Skeletal muscle satellite cell (primary cell): Measurements from ENCODE around the gene ZNF322.

Source experiments
- H3K27me3 ChIP-seq: 2 replicates; pipeline ENCODE4 v1.7.0; 2013; ENCODE audit warnings: low read length; ENCODE audit not compliant: control insufficient read depth, insufficient read depth
- H3K36me3 ChIP-seq: 2 replicates; pipeline ENCODE4 v1.7.0; 2013; ENCODE audit warnings: mild to moderate bottlenecking, control low read depth, low read length; ENCODE audit not compliant: insufficient read depth
- H3K4me1 ChIP-seq: 2 replicates; pipeline ENCODE4 v1.7.0; 2013; ENCODE audit warnings: low read length; ENCODE audit not compliant: control insufficient read depth, insufficient read depth
- H3K4me2 ChIP-seq: 2 replicates; pipeline ENCODE4 v1.7.0; 2013; ENCODE audit warnings: mild to moderate bottlenecking, low read length
- H3K4me3 ChIP-seq: 2 replicates; pipeline ENCODE4 v1.7.0; 2013; ENCODE audit warnings: low read length
- H3K9ac ChIP-seq: 2 replicates; pipeline ENCODE4 v1.7.0; 2013; ENCODE audit warnings: mild to moderate bottlenecking, low read depth, low read length, moderate library complexity
- H3K9me3 ChIP-seq: replicated peaks from 2 replicates; pipeline ENCODE4 v1.7.0; 2013; ENCODE audit warnings: mild to moderate bottlenecking, control low read depth, low read length

Gene ZNF322

DNA sequence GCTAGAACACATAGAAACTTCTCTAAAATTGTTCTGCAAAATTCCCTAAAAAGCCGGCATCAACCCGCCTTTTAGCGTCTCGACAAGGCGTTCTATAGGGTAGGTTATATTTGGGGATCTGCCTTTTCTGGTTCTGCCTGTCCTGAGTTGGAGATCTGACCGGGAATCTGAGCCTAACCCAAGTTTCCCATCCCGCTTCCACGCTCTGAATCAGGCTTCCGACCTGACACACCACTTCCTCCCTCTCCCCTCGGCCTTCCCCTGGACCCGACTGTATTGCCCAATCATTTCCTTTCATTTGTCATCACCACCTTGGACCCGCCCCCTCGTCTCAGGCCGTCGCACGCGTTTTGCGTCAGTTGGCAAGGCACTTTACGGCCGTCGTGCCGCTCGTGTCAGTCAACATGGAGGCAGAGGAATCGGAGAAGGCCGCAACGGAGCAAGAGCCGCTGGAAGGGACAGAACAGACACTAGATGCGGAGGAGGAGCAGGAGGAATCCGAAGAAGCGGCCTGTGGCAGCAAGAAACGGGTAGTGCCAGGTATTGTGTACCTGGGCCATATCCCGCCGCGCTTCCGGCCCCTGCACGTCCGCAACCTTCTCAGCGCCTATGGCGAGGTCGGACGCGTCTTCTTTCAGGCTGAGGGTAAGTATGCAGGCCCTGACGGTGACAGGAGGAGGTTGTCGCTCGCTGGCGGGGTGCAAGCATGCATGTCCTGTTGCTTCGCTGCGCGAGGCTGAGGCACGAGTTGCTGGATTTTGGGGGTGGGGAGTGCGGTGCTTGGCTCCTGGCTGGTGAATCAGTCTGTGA lies 62.8 kb downstream of the ZNF322 start, which contains the start of gene ABT1:
TSS of gene ABT1 (plus strand) at position 375 of the 810 bp plus-strand sequence. CDS start at position 405, 30 bp downstream.
- Histone ChIP-seq H3K4me3 (peak within 1 kb of the TSS; percentile 92), H3K4me2 (peak within 1 kb of the TSS; percentile 94), H3K9me3 (no peaks in the 10 kb centered on the region), H3K4me1 (peaks cover 14% of the 10 kb centered on the region), H3K36me3 (peaks cover 17% of the 10 kb centered on the region), H3K27me3 (peaks cover 8% of the 10 kb centered on the region), H3K9ac (peak within 1 kb of the TSS; percentile 92)

DNA sequence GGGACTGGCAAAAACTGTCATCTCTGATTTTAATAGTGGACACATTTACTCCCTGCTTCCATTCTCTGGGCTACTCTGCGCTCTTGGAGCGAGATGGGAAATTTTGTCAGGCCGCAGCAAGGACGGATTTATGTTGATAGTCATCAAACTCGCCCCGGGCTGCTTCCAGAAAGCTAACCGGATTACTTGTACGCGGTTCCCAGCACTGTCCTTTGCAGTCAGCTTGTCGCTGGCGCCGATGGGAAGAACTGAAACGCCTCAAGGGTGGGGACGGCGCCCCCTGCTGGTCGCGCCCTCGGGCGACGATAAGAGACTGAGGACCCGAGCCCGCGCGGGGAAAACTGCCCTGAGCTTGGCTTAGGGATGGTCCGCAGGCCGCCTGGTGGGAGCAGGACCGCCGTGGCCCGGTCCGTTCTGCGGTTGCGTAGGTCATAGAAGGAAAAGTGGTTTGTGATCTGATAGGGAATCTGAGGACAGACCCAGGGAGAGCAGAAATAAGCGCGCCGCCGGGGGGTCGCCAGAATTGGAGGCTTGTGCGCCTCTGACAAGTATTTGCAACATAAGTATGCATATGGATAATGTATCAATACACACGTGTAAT lies 63.8 kb downstream of the ZNF322 start:
- peaks cover 17% of the 10 kb centered on the region for H3K36me3 ChIP-seq
- H3K27me3 ChIP-seq, result peaks cover 17% of the 10 kb centered on the region
- H3K9me3 ChIP-seq, result no peaks in the 10 kb centered on the region
- peak overlapping the region; percentile 92 for H3K4me3 ChIP-seq
- peak overlapping the region; percentile 94 for H3K4me2 ChIP-seq
- H3K4me1 ChIP-seq, result peaks cover 14% of the 10 kb centered on the region
- H3K9ac ChIP-seq, result peak overlapping the region; percentile 92

DNA sequence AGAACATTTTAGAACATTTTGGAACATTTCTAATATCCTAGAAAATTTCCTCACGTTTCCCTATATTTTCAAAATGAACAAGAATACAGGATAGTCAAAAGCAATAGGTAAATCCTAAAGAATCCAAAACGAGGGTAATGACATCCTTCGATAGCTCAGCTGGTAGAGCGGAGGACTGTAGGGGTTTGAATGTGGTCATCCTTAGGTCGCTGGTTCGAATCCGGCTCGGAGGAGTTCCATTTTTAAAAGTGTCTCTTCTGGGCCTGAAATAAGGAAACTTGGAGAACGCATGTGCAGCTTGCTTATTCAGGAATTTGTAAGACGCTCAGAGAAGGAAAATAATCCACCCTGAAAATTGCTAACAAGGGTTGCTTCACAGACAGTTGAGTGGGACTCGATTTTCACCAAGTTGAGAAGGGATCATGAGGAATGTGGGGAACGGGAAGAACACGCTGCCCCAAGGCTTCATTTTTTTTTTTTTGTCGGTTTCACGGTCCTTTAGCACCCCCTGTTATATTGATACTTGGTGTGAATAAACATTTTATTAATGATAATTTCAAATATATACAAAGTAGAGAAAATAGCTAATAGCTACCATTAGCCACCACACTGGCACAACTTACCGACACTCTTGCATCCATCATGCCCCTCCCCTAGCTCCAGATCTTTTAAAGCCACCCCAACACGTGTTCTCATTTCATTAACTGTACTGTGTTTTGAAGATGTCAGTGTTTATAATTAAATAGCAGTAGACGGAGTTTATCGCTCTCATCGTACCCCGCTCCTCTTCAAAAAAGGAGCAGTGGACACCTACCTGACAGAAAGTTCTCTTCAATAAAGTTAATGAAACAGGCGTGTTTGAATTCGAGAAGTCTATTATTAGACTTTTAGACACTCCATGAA lies 64.6 kb downstream of the ZNF322 start:
- Histone ChIP-seq H3K4me3 (peak overlapping the region; percentile 92), H3K9me3 (no peaks in the 10 kb centered on the region), H3K4me2 (peak overlapping the region; percentile 94), H3K27me3 (peaks cover 23% of the 10 kb centered on the region), H3K4me1 (peaks cover 14% of the 10 kb centered on the region), H3K9ac (peak overlapping the region; percentile 92), H3K36me3 (peaks cover 16% of the 10 kb centered on the region)

GRCh38 chr6:26594131-26594498 lies 65.4 kb downstream of the ZNF322 start:
- Histone ChIP-seq H3K9ac (no peak overlapping the region), H3K4me2 (no peak overlapping the region), H3K4me1 (peaks cover 14% of the 10 kb centered on the region), H3K9me3 (no peaks in the 10 kb centered on the region), H3K27me3 (peaks cover 29% of the 10 kb centered on the region), H3K36me3 (peaks cover 10% of the 10 kb centered on the region), H3K4me3 (no peak overlapping the region)

GRCh38 chr6:26593278-26594130 lies 66.0 kb downstream of the ZNF322 start:
- Histone ChIP-seq H3K27me3 (peaks cover 29% of the 10 kb centered on the region), H3K9me3 (no peaks in the 10 kb centered on the region), H3K36me3 (peaks cover 4% of the 10 kb centered on the region), H3K4me1 (peaks cover 14% of the 10 kb centered on the region), H3K4me2 (no peak overlapping the region), H3K9ac (no peak overlapping the region), H3K4me3 (no peak overlapping the region)

GRCh38 chr6:26592649-26593048 lies 66.9 kb downstream of the ZNF322 start:
- Histone ChIP-seq H3K36me3 (no peaks in the 10 kb centered on the region), H3K4me3 (no peak overlapping the region), H3K9ac (no peak overlapping the region), H3K27me3 (peaks cover 29% of the 10 kb centered on the region), H3K4me2 (no peak overlapping the region), H3K9me3 (no peaks in the 10 kb centered on the region), H3K4me1 (peaks cover 7% of the 10 kb centered on the region)

DNA sequence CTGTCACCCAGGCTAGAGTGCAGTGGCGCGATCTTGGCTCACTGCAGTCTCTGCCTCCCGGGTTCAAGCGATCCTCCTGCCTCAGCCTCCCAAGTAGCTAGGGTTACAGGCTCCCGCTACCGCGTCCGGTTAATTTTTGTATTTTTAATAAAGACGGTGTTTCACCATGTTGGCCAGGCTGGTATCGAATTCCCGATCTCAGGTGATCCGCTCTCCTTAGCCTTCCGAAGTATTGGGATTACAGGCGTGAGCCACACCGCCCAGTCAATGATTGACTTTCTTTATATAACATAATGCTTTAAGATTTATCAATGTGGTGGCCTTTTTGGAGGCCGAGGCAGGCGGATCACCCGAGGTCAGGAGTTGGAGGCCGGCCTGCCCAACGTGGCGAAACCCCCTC lies 70.6 kb downstream of the ZNF322 start:
- Histone ChIP-seq H3K4me3 (no peak overlapping the region), H3K27me3 (peaks cover 48% of the 10 kb centered on the region), H3K4me1 (no peaks in the 10 kb centered on the region), H3K36me3 (no peaks in the 10 kb centered on the region), H3K9me3 (no peaks in the 10 kb centered on the region), H3K9ac (no peak overlapping the region), H3K4me2 (no peak overlapping the region)
